K562 (cell line): ENCODE data around the gene FSTL4. TPM values are rescaled to one million over a fixed set of nuclear protein-coding genes. Genes with fewer than 3 reads are reported as not detected.

Source experiments
- CXXC5 ChIP-seq: fragments of 250-450 bp; sonication (Bioruptor Pico); IDR thresholded peaks from 2 replicates; pipeline ENCODE4 v1.8.0; 2022; ENCODE audit warnings: inconsistent platforms, mild to moderate bottlenecking, moderate library complexity
- EGR1 ChIP-seq: fragments of 450-650 bp; conservative IDR thresholded peaks from 2 replicates; pipeline ENCODE4 v1.6.1; 2017; ENCODE audit warnings: mild to moderate bottlenecking
- KAT8 ChIP-seq: fragments of 450-650 bp; IDR thresholded peaks from 2 replicates; pipeline ENCODE4 v1.6.1; 2016; ENCODE audit warnings: low read depth, mild to moderate bottlenecking
- MTA3 ChIP-seq: fragments of 450-650 bp; formaldehyde crosslinking; IDR thresholded peaks from 2 replicates; pipeline ENCODE4 v1.6.1; 2017; ENCODE audit warnings: mild to moderate bottlenecking, borderline replicate concordance
- polyA plus RNA-seq, 8 experiments: library from polyadenylated mRNA; depleted of rRNA in 4 of 8; stranded (reverse) in 5 of 8; unstranded in 3 of 8; fragments of >200 nt; fragmentation: Nextera tagmentation in 2 of 8; fragmentation: Illumina TruSeq in 1 of 8; extraction: Ambion mirVana in 2 of 8; extraction: Trizol in 1 of 8; gene quantifications; 2 replicates each; pipeline versions ENCODE4 v1.2.1 to v1.2.3, GENCODE V29; 2011 to 2014; ENCODE audit warnings: inconsistent platforms in 1 of 8, missing spikeins in 1 of 8
- total RNA-seq, 7 experiments: library from RNA; depleted of rRNA in 6 of 7; stranded (reverse); fragments of >200 nt in 6 of 7; fragmentation: Illumina TruSeq in 2 of 7; extraction: Trizol in 2 of 7; gene quantifications; 2 replicates each; pipeline versions ENCODE4 v1.2.1 to v1.2.3, GENCODE V29; 2011 to 2021; ENCODE audit warnings: low replicate concordance in 1 of 7
- TF ChIP-seq, protein P1 (sequence below), 2 experiments: fragments of 450-650 bp; IDR thresholded peaks; 2 replicates each; pipeline ENCODE4 v1.6.1; 2018; ENCODE audit warnings: mild to moderate bottlenecking in 2 of 2, low read depth in 1 of 2; ENCODE audit not compliant: partially characterized antibody in 2 of 2
- TF ChIP-seq, protein P2 (sequence below): fragments of 450-650 bp; formaldehyde crosslinking; IDR thresholded peaks from 2 replicates; pipeline ENCODE4 v1.4.0; 2020; ENCODE audit warnings: mild to moderate bottlenecking, moderate library complexity

FSTL4 gene
- total and polyA plus RNA-seq, 9 of the 15 experiments (the other 6 are each of a cell fraction or from before 2014, with no cell fraction given): 0.08 to 0.18 (median 0.10) TPM; not detected in 5

DNA sequence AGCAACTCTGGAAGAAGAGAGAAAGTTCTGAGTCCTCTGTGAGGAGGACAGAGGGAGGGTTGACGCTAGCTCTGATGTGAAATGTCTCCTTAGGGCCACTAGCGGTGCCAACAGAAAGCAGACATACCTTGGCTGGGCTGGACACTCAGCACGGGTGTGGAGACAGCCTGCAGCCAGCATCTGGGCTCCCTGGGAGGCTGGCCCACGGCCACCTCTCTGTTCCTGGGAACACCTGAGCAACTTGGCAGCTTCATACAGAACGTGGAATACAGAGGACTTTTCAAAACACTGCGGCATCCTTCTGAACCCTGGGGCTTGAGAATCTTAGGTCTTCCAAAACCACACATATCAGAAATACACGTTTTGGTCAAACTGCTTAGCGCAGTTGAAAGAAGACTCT, 269.1 kb downstream of the FSTL4 start (continued):
- TF ChIP-seq, protein P1, sequence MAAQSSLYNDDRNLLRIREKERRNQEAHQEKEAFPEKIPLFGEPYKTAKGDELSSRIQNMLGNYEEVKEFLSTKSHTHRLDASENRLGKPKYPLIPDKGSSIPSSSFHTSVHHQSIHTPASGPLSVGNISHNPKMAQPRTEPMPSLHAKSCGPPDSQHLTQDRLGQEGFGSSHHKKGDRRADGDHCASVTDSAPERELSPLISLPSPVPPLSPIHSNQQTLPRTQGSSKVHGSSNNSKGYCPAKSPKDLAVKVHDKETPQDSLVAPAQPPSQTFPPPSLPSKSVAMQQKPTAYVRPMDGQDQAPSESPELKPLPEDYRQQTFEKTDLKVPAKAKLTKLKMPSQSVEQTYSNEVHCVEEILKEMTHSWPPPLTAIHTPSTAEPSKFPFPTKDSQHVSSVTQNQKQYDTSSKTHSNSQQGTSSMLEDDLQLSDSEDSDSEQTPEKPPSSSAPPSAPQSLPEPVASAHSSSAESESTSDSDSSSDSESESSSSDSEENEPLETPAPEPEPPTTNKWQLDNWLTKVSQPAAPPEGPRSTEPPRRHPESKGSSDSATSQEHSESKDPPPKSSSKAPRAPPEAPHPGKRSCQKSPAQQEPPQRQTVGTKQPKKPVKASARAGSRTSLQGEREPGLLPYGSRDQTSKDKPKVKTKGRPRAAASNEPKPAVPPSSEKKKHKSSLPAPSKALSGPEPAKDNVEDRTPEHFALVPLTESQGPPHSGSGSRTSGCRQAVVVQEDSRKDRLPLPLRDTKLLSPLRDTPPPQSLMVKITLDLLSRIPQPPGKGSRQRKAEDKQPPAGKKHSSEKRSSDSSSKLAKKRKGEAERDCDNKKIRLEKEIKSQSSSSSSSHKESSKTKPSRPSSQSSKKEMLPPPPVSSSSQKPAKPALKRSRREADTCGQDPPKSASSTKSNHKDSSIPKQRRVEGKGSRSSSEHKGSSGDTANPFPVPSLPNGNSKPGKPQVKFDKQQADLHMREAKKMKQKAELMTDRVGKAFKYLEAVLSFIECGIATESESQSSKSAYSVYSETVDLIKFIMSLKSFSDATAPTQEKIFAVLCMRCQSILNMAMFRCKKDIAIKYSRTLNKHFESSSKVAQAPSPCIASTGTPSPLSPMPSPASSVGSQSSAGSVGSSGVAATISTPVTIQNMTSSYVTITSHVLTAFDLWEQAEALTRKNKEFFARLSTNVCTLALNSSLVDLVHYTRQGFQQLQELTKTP (IDR thresholded peaks at IDR 0.05; ENCODE audit: low read depth in 1 of 2, partially characterized antibody in 2 of 2): no peak
- TF ChIP-seq KAT8: no peak
- TF ChIP-seq MTA3: no peak
- TF ChIP-seq CXXC5 (CRISPR knock-in tag): no peak
- TF ChIP-seq, protein P2, sequence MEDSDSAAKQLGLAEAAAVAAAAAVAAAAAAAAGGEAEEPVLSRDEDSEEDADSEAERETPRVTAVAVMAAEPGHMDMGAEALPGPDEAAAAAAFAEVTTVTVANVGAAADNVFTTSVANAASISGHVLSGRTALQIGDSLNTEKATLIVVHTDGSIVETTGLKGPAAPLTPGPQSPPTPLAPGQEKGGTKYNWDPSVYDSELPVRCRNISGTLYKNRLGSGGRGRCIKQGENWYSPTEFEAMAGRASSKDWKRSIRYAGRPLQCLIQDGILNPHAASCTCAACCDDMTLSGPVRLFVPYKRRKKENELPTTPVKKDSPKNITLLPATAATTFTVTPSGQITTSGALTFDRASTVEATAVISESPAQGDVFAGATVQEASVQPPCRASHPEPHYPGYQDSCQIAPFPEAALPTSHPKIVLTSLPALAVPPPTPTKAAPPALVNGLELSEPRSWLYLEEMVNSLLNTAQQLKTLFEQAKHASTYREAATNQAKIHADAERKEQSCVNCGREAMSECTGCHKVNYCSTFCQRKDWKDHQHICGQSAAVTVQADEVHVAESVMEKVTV (CRISPR knock-in tag): no peak
- no peak for TF ChIP-seq EGR1
